B cell (primary cell): Measurements from ENCODE around the gene CDHR1. TPM values are rescaled to one million over a fixed set of nuclear protein-coding genes. Genes with fewer than 3 reads are reported as not detected.

Experiments used
- ATAC-seq: fragments of 200-7000 bp; cut with Tn5 transposase; one replicate; pipeline ENCODE4 v1.10.0; 2021; ENCODE audit warnings: low read depth, mild to moderate bottlenecking, moderate number of reproducible peaks, moderate library complexity
- CTCF ChIA-PET: fragments of 350-600 bp; sonication (Branson Sonifier 250); formaldehyde crosslinking; loops from one replicate; lab custom pipeline; 2021; ENCODE audit warnings: antibody characterized with exemption, inconsistent platforms; lab: Charles Lee
- POLR2A ChIA-PET: fragments of 350-600 bp; sonication (Branson Sonifier 250); formaldehyde crosslinking; loops from one replicate; lab custom pipeline; 2021; ENCODE audit warnings: antibody characterized with exemption; lab: Charles Lee
- DNase-seq: peaks from one replicate; pipeline ENCODE4 v3.0.0; 2013
- H2AFZ ChIP-seq: 2 replicates; pipeline ENCODE4 v1.6.1; 2012; ENCODE audit warnings: mild to moderate bottlenecking, low read depth, low read length; ENCODE audit not compliant: insufficient read depth, poor library complexity, severe bottlenecking
- H3K27ac ChIP-seq, 2 donors: 1 replicate in 1 of 2; 2 replicates in 1 of 2; pipeline ENCODE4 v1.5.1; 2012 to 2013; ENCODE audit warnings: low read length in 2 of 2, mild to moderate bottlenecking in 2 of 2, moderate library complexity in 1 of 2
- H3K27me3 ChIP-seq, 4 experiments: fragments of 200-600 bp in 1 of 4; sonication (generic) in 1 of 4; replicated peaks in 1 of 4; 1 replicate in 2 of 4; 2 replicates in 2 of 4; pipeline versions ENCODE4 v1.6.1 to v1.7.0; 2013 to 2016; ENCODE audit warnings: low read length in 3 of 4, mild to moderate bottlenecking in 2 of 4, mixed read lengths in 1 of 4, moderate library complexity in 1 of 4; ENCODE audit not compliant: insufficient read depth in 4 of 4, control insufficient read depth in 3 of 4; ENCODE audit errors: control extremely low read depth in 1 of 4
- H3K36me3 ChIP-seq, 2 experiments: replicated peaks in 1 of 2; 1 replicate in 1 of 2; 2 replicates in 1 of 2; pipeline versions ENCODE4 v1.6.1 to v1.7.1; 2013; ENCODE audit warnings: low read length in 1 of 2; ENCODE audit not compliant: insufficient read depth in 2 of 2, control insufficient read depth in 1 of 2; ENCODE audit errors: control extremely low read depth in 1 of 2, extremely low read depth in 1 of 2
- H3K4me1 ChIP-seq, 2 donors: fragments of 200-600 bp in 1 of 2; sonication (generic) in 1 of 2; 1 replicate in 1 of 2; 2 replicates in 1 of 2; pipeline versions ENCODE4 v1.5.1 to v1.6.1; 2013 to 2017; ENCODE audit warnings: low read length in 2 of 2; ENCODE audit not compliant: control insufficient read depth in 2 of 2, insufficient read depth in 2 of 2
- H3K4me2 ChIP-seq: replicated peaks from 2 replicates; pipeline ENCODE3; 2012; ENCODE audit warnings: mild to moderate bottlenecking, low read depth, low read length; ENCODE audit not compliant: poor library complexity, severe bottlenecking
- H3K4me3 ChIP-seq, 5 experiments: fragments of 200-600 bp in 1 of 5; sonication (generic) in 1 of 5; 1 replicate in 3 of 5; 2 replicates in 2 of 5; pipeline versions ENCODE4 v1.5.1 to v1.7.0; 2011 to 2016; ENCODE audit warnings: low read length in 4 of 5, mild to moderate bottlenecking in 4 of 5, low read depth in 2 of 5, control low read depth in 1 of 5, moderate library complexity in 1 of 5; ENCODE audit not compliant: insufficient read depth in 1 of 5; ENCODE audit errors: control extremely low read depth in 1 of 5, extremely low read depth in 1 of 5
- H3K79me2 ChIP-seq: fragments of 200-600 bp; sonication (generic); one replicate; pipeline ENCODE4 v1.6.0; 2016; ENCODE audit warnings: low read length; ENCODE audit not compliant: control insufficient read depth, insufficient read depth
- H3K9ac ChIP-seq: fragments of 200-600 bp; sonication (generic); 2 replicates; pipeline ENCODE4 v1.6.1; 2017; ENCODE audit warnings: mild to moderate bottlenecking, low read length, moderate library complexity
- H3K9me3 ChIP-seq, 3 donors: one replicate each; pipeline versions ENCODE4 v1.6.1 to v1.7.1; 2013; ENCODE audit warnings: low read length in 2 of 3; ENCODE audit not compliant: control insufficient read depth in 2 of 3, insufficient read depth in 1 of 3; ENCODE audit errors: control extremely low read depth in 1 of 3
- H4K20me1 ChIP-seq: 2 replicates; pipeline ENCODE4 v1.6.0; 2012; ENCODE audit warnings: mild to moderate bottlenecking, low read length; ENCODE audit not compliant: insufficient read depth, control insufficient read depth, poor library complexity, severe bottlenecking
- H3K27ac Mint-ChIP-seq: one replicate; pipeline ENCODE4 v1.8.0; 2021; ENCODE audit warnings: mixed read lengths
- H3K27me3 Mint-ChIP-seq: one replicate; pipeline ENCODE4 v1.8.0; 2021; ENCODE audit warnings: mixed read lengths
- H3K4me1 Mint-ChIP-seq: one replicate; pipeline ENCODE4 v1.8.0; 2021; ENCODE audit warnings: mixed read lengths
- H3K4me3 Mint-ChIP-seq: one replicate; pipeline ENCODE4 v1.8.0; 2021; ENCODE audit warnings: mixed read lengths
- H3K9me3 Mint-ChIP-seq: one replicate; pipeline ENCODE4 v1.8.0; 2022; ENCODE audit warnings: mixed read lengths; ENCODE audit not compliant: insufficient read depth
- EZH2 ChIP-seq: IDR thresholded peaks from 2 replicates; pipeline ENCODE4 v1.6.1; 2012; ENCODE audit warnings: borderline replicate concordance, low read depth, mild to moderate bottlenecking, moderate library complexity, low read length; ENCODE audit not compliant: insufficient read depth, poor library complexity, severe bottlenecking
- WGBS: methylation state at CpG from one replicate; pipeline ENCODE4 v1.1.5; 2013; ENCODE audit warnings: missing lambda C conversion rate; ENCODE audit not compliant: insufficient coverage; 5-methylcytosine and 5-hydroxymethylcytosine counted together
- intact Hi-C: fragments of 100-400 bp; cut with micrococcal nuclease; formaldehyde crosslinking; loops from one replicate; pipeline ENCODE4 v1.10.0; 2022
- polyA plus RNA-seq: library from polyadenylated mRNA; depleted of rRNA; stranded (reverse); fragments of >200 nt; gene quantifications from 2 replicates; pipeline ENCODE4 v1.2.3, GENCODE V29; 2012
- total RNA-seq, 2 donors: library from RNA; stranded (reverse); fragments of 120-200 nt in 1 of 2; gene quantifications; 1 replicate in 1 of 2; 2 replicates in 1 of 2; pipeline versions ENCODE4 v1.2.3 to v1.2.4, GENCODE V29; 2013 to 2022
- TF ChIP-seq, protein P1 (sequence below): fragments of 200-600 bp; IDR thresholded peaks from one replicate; pipeline ENCODE4 v1.8.0; 2022; ENCODE audit warnings: antibody characterized with exemption, mild to moderate bottlenecking

Gene CDHR1
- total and polyA plus RNA-seq, 2 donors (not counting 1 experiment from before 2014, with no cell fraction given), result 0.31 to 1.7 TPM

DNA sequence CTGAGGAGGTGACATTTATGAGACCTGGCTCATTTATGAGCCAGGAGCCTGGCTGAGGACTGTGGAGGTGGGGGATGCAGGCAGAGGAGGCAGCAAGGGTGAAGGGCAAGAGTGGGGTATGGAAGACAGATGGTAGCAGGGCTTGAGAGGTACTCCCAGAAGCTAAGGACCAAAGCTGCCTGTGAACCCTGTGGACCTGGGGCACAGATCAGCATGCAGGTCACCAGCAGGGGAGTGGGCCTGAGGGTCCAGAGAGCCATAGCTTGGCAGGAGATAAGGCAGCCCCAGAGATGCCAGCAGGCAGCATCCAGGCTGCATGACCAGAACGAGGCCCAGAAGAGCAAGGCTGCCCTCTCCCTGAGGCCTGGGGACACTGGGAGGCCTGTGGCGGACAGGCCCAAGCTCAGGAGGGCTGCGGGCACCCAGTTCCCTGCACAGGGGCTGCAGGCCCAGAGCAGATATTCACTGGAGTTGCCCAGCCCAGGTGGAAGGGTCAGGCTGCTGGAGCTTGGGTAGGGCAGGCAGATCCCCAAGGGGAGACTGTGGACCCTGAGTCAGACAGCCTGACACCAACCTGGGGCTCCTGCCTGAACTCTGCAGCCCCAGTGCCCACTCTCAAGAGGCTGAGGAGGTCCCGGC lies 17.4 kb upstream of the CDHR1 start:
- H3K27ac Mint-ChIP-seq, result peak overlapping the region; percentile 66
- intact Hi-C loops, result no loop called here
- peak overlapping the region in 1 of 2 donors; percentile 52 for H3K27ac ChIP-seq

More for the DNA sequence above, 17.4 kb upstream of the CDHR1 start:
- CTCF ChIA-PET, result interaction anchor here (1.0 to 1.3 kb wide), 2 partner anchors 29 to 35 kb away, joined by 3 read pairs; no protein-coding TSS in a partner anchor
- no peaks in the 10 kb centered on the region for H4K20me1 ChIP-seq
- POLR2A ChIA-PET, result no interaction called here
- H3K9me3 Mint-ChIP-seq, result no peaks in the 10 kb centered on the region
- no peaks in the 10 kb centered on the region for H3K79me2 ChIP-seq
- WGBS, result 100% methylated on average over 3 of the region's 4 CpGs
- H3K4me3 Mint-ChIP-seq, result no peak overlapping the region
- DNase-seq (no peak), ATAC-seq (no peak)
- no peaks in the 10 kb centered on the region for H3K27me3 ChIP-seq
- H3K4me3 ChIP-seq, result no peak overlapping the region
- H3K4me1 Mint-ChIP-seq, result peaks cover 17% of the 10 kb centered on the region
- H3K27me3 Mint-ChIP-seq, result no peaks in the 10 kb centered on the region
- H3K36me3 ChIP-seq, result no peaks in the 10 kb centered on the region
- no peak for TF ChIP-seq EZH2
- TF ChIP-seq, protein P1, sequence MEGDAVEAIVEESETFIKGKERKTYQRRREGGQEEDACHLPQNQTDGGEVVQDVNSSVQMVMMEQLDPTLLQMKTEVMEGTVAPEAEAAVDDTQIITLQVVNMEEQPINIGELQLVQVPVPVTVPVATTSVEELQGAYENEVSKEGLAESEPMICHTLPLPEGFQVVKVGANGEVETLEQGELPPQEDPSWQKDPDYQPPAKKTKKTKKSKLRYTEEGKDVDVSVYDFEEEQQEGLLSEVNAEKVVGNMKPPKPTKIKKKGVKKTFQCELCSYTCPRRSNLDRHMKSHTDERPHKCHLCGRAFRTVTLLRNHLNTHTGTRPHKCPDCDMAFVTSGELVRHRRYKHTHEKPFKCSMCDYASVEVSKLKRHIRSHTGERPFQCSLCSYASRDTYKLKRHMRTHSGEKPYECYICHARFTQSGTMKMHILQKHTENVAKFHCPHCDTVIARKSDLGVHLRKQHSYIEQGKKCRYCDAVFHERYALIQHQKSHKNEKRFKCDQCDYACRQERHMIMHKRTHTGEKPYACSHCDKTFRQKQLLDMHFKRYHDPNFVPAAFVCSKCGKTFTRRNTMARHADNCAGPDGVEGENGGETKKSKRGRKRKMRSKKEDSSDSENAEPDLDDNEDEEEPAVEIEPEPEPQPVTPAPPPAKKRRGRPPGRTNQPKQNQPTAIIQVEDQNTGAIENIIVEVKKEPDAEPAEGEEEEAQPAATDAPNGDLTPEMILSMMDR, result no peak
- no peak overlapping the region for H3K9ac ChIP-seq
- H3K4me1 ChIP-seq, result peaks cover 32 to 44% of the 10 kb centered on the region in 2 donors
- H3K4me2 ChIP-seq, result peak overlapping the region; percentile 49
- peak overlapping the region; percentile 52 for H2AFZ ChIP-seq
- peaks cover 0 to 11% (median 0%) of the 10 kb centered on the region in 3 donors for H3K9me3 ChIP-seq
